ENCODE results near the gene C17orf67.

DNA sequence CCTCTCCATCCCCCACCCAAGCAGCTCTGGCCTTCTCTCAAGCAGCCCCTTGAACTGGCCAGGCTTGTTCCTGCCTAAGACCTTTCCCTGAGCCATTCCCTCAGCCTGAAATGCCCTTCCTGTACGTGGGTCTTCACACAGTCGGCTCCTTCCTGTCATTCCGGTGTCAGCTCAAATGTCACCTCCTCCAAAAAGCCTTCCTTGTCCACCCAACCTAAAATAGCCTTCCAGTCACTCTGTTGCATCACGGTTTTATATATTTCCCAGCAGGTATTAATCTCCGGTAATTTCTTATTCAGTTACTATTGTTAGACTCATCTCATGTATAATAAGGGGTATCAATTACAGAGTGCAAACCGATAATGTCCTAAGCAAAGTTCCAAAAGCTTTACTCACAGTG lies 51.8 kb downstream of the C17orf67 start:
- TF ChIP-seq, protein P1, sequence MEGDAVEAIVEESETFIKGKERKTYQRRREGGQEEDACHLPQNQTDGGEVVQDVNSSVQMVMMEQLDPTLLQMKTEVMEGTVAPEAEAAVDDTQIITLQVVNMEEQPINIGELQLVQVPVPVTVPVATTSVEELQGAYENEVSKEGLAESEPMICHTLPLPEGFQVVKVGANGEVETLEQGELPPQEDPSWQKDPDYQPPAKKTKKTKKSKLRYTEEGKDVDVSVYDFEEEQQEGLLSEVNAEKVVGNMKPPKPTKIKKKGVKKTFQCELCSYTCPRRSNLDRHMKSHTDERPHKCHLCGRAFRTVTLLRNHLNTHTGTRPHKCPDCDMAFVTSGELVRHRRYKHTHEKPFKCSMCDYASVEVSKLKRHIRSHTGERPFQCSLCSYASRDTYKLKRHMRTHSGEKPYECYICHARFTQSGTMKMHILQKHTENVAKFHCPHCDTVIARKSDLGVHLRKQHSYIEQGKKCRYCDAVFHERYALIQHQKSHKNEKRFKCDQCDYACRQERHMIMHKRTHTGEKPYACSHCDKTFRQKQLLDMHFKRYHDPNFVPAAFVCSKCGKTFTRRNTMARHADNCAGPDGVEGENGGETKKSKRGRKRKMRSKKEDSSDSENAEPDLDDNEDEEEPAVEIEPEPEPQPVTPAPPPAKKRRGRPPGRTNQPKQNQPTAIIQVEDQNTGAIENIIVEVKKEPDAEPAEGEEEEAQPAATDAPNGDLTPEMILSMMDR (conservative IDR thresholded peaks at IDR 0.05) = no peak
- no peak for TF ChIP-seq ZFX (IDR thresholded peaks at IDR 0.05)
